NT2/D1 (cell line): Measurements from ENCODE around the gene WNT5B.

Experiments used
- SUZ12 ChIP-seq: IDR thresholded peaks from 2 replicates; pipeline ENCODE4 v1.6.1; 2011; ENCODE audit not compliant: insufficient read length, insufficient read depth; ENCODE audit errors: extremely low read depth
- YY1 ChIP-seq: IDR thresholded peaks from 2 replicates; pipeline ENCODE4 v1.6.1; 2011; ENCODE audit not compliant: insufficient read length, insufficient read depth
- ZNF274 ChIP-seq: IDR thresholded peaks from 2 replicates; pipeline ENCODE4 v1.6.1; 2011; ENCODE audit warnings: mild to moderate bottlenecking, low read depth, low read length

- TF ChIP-seq YY1 (no peak), ZNF274 (no peak), SUZ12 (no peak)
These were observed 3.7 kb downstream of the WNT5B start for GRCh38 chr12:1632702-1633101.
